PFSK-1 (cell line): Measurements from ENCODE around the gene S100G.

Experiments used
- POLR2AphosphoS5 ChIP-seq: IDR thresholded peaks from 2 replicates; pipeline ENCODE4 v1.6.1; 2012; ENCODE audit warnings: low read depth, mild to moderate bottlenecking, control low read depth, low read length, moderate library complexity
- TAF1 ChIP-seq: IDR thresholded peaks from 2 replicates; pipeline ENCODE4 v1.6.1; 2012; ENCODE audit warnings: low read length, control low read depth, borderline replicate concordance; ENCODE audit not compliant: insufficient read depth
- TF ChIP-seq, protein P1 (sequence below), 2 experiments: IDR thresholded peaks; 2 replicates each; pipeline versions ENCODE4 v1.6.1 to v1.8.0; 2011 to 2012; ENCODE audit warnings: low read depth in 2 of 2, low read length in 2 of 2, control low read depth in 1 of 2, inconsistent platforms in 1 of 2, mild to moderate bottlenecking in 1 of 2, moderate library complexity in 1 of 2; ENCODE audit not compliant: insufficient read depth in 1 of 2

DNA sequence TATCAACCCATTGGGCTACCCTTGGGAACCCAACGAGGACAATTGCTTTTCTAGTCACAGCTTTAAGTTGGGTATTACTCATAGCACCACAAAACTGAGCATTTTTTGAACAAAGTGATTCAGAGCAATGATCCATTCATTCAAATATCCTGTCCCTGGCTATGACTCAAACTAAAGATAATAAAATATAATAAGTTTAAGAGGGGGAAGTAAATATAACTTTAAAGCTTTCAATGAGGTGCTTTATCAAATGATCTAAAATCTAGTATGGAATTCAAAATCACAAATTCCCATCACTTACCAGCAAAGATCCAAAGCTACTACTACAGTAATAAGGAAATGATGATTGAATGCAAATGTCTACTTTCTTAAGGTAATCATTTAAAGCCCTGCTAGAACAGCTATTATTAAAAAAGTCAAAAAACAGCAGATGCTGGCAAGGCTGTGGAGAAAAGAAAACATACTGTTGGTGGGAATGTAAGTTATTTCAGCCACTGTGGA is 39.8 kb upstream of the S100G start:
- TF ChIP-seq TAF1 (no peak), POLR2AphosphoS5 (no peak)
- TF ChIP-seq, protein P1, sequence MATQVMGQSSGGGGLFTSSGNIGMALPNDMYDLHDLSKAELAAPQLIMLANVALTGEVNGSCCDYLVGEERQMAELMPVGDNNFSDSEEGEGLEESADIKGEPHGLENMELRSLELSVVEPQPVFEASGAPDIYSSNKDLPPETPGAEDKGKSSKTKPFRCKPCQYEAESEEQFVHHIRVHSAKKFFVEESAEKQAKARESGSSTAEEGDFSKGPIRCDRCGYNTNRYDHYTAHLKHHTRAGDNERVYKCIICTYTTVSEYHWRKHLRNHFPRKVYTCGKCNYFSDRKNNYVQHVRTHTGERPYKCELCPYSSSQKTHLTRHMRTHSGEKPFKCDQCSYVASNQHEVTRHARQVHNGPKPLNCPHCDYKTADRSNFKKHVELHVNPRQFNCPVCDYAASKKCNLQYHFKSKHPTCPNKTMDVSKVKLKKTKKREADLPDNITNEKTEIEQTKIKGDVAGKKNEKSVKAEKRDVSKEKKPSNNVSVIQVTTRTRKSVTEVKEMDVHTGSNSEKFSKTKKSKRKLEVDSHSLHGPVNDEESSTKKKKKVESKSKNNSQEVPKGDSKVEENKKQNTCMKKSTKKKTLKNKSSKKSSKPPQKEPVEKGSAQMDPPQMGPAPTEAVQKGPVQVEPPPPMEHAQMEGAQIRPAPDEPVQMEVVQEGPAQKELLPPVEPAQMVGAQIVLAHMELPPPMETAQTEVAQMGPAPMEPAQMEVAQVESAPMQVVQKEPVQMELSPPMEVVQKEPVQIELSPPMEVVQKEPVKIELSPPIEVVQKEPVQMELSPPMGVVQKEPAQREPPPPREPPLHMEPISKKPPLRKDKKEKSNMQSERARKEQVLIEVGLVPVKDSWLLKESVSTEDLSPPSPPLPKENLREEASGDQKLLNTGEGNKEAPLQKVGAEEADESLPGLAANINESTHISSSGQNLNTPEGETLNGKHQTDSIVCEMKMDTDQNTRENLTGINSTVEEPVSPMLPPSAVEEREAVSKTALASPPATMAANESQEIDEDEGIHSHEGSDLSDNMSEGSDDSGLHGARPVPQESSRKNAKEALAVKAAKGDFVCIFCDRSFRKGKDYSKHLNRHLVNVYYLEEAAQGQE (IDR thresholded peaks at IDR 0.05; ENCODE audit: insufficient read depth in 1 of 2, low read depth in 2 of 2, low read length in 2 of 2): no peak
